Measurements from ENCODE around the gene ENOX2. TPM values are rescaled to one million over a fixed set of nuclear protein-coding genes. Genes with fewer than 3 reads are reported as not detected.

ENOX2 gene
- total RNA-seq, 6 donors from 2014 or later = 7.3 to 14.8 (median 9.6) TPM

DNA sequence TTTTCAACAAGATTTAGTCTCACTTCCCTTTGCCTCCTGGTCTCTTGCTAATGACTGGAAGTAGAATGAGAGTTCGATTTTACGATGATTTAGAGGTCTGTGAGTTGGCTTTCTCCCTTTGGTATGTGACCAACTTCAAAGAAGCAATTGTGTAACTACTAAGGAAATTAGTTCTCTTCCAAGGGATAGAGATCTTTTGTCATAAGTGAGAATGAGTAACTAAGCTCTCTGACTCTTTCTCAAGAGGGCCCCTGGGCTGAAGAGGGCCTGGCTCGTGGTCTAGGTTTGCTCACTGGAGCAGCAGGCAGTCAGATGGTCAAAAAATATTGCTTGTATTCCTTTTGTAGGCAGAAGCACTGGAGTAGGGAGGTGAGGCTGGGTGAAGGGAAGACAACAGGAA, 176.3 kb downstream of the ENOX2 start:
- TF ChIP-seq POLR2A (IDR thresholded peaks at IDR 0.05) (no peak), POLR2AphosphoS5 (IDR thresholded peaks at IDR 0.05) (no peak), EP300 (IDR thresholded peaks at IDR 0.05) (no peak)
- TF ChIP-seq, protein P1, sequence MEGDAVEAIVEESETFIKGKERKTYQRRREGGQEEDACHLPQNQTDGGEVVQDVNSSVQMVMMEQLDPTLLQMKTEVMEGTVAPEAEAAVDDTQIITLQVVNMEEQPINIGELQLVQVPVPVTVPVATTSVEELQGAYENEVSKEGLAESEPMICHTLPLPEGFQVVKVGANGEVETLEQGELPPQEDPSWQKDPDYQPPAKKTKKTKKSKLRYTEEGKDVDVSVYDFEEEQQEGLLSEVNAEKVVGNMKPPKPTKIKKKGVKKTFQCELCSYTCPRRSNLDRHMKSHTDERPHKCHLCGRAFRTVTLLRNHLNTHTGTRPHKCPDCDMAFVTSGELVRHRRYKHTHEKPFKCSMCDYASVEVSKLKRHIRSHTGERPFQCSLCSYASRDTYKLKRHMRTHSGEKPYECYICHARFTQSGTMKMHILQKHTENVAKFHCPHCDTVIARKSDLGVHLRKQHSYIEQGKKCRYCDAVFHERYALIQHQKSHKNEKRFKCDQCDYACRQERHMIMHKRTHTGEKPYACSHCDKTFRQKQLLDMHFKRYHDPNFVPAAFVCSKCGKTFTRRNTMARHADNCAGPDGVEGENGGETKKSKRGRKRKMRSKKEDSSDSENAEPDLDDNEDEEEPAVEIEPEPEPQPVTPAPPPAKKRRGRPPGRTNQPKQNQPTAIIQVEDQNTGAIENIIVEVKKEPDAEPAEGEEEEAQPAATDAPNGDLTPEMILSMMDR (IDR thresholded peaks at IDR 0.05) = no peak
- H3K9me3 ChIP-seq = peaks cover 0 to 12% (median 2%) of the 10 kb centered on the region in 4 donors
- WGBS, 2 donors = 60 to 70% methylated on average over 3 of the region's 3 CpGs
- H3K4me3 ChIP-seq = no peak overlapping the region
- H3K27me3 ChIP-seq = no peaks in the 10 kb centered on the region
- H3K27ac ChIP-seq = no peak overlapping the region
- no peaks in the 10 kb centered on the region for H3K36me3 ChIP-seq
- DNase-seq (peak in 1 of 2 donors; percentile 39), ATAC-seq (ENCODE audit: low FRiP score in 2 of 2) (peak in 1 of 2 donors; percentile 66)
- H3K4me1 ChIP-seq = no peaks in the 10 kb centered on the region

DNA sequence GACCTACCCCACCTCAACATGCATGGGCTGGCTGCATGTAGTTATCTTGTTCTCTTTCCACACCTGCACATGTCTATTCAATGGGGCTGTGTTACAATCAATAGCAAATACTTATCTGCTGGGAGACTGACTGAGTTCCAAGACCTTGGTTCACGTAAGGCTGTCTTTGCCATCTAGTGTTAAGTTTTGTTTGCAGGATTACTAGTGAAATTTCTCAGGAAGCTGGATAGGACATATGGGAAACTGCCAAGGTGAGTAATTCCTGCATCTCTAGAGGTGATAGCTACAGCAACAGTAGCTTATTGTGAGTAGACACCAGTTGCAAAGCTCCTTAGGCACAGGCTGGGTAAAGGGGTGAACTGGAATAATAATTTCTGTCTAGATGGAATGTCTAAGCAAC, 177.5 kb downstream of the ENOX2 start:
- Histone ChIP-seq H3K4me3 (no peak overlapping the region), H3K27ac (no peak overlapping the region), H3K36me3 (no peaks in the 10 kb centered on the region), H3K9me3 (peaks cover 0 to 12% (median 0%) of the 10 kb centered on the region in 4 donors), H3K27me3 (no peaks in the 10 kb centered on the region), H3K4me1 (no peaks in the 10 kb centered on the region)
- ATAC-seq (ENCODE audit: low FRiP score in 2 of 2) = no peak
- 40 to 90% methylated on average over 1 of the region's 1 CpG for WGBS, 2 donors
- TF ChIP-seq, protein P1 (IDR thresholded peaks at IDR 0.05) = no peak
- TF ChIP-seq EP300 (IDR thresholded peaks at IDR 0.05) (no peak), POLR2A (IDR thresholded peaks at IDR 0.05) (no peak), POLR2AphosphoS5 (IDR thresholded peaks at IDR 0.05) (no peak)
- DNase-seq = no peak

DNA sequence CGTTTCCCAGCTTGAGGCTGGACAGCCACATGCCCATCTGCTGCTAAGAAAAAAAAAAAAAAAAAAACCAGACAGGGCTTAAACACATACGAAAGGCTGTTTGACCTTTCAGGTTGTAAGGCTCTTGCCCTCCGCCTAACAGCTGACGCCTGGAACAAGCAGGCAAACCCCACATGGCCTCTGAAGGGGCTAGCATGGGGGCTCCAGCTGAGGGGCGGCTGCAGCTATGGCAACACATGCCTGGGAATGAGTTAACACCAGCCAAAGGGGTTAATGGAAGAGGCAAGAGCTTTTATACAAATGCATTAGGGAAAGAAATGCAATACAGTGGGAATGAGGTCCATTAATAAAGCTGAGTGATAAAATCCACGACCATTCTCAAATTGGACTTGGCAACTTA, 183.6 kb downstream of the ENOX2 start:
- ATAC-seq (ENCODE audit: low FRiP score in 2 of 2) = no peak
- DNase-seq = no peak
- TF ChIP-seq, protein P1 (IDR thresholded peaks at IDR 0.05) = no peak
- TF ChIP-seq EP300 (IDR thresholded peaks at IDR 0.05) (no peak), POLR2AphosphoS5 (IDR thresholded peaks at IDR 0.05) (no peak), POLR2A (IDR thresholded peaks at IDR 0.05) (no peak)
- Histone ChIP-seq H3K27ac (no peak overlapping the region), H3K27me3 (no peaks in the 10 kb centered on the region), H3K9me3 (no peaks in the 10 kb centered on the region), H3K4me3 (no peak overlapping the region), H3K36me3 (no peaks in the 10 kb centered on the region), H3K4me1 (no peaks in the 10 kb centered on the region)
- WGBS, 2 donors = 71 to 90% methylated on average over 6 of the region's 6 CpGs

DNA sequence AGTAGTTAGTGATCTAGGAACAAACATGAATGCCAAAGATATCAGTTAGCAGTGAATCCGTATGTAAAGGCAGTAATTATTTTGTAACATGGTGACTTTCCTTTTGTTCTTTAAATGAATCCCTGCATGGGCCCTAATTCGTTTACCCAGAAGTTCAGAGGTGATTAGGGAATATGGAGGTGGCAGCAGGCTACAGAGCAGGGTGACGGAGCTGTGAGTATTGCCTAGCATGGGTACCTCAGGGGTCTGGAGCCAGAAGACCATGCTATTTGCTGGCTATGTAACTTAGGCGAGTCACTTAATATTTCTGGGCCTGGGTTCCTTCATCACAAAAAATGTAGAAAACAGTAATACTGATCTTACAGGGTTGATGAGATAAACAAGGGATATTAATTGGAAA, 184.9 kb downstream of the ENOX2 start:
- DNase-seq = no peak
- 68 to 97% methylated on average over 4 of the region's 4 CpGs for WGBS, 2 donors

More for the DNA sequence above, 184.9 kb downstream of the ENOX2 start:
- Histone ChIP-seq H3K27ac (no peak overlapping the region), H3K9me3 (no peaks in the 10 kb centered on the region), H3K4me3 (no peak overlapping the region), H3K36me3 (no peaks in the 10 kb centered on the region), H3K4me1 (no peaks in the 10 kb centered on the region), H3K27me3 (no peaks in the 10 kb centered on the region)
- TF ChIP-seq, protein P1 (IDR thresholded peaks at IDR 0.05) = no peak
- TF ChIP-seq POLR2AphosphoS5 (IDR thresholded peaks at IDR 0.05) (no peak), POLR2A (IDR thresholded peaks at IDR 0.05) (no peak), EP300 (IDR thresholded peaks at IDR 0.05) (no peak)
- no peak for ATAC-seq (ENCODE audit: low FRiP score in 2 of 2)

Data from upper lobe of left lung (tissue), 6 donors.